ENCODE data around the gene HBB. TPM values are rescaled to one million over a fixed set of nuclear protein-coding genes. Genes with fewer than 3 reads are reported as not detected.
"Not testable (repeated sequence)": the region's sequence is repeated elsewhere in the genome, so short reads cannot be mapped to it uniquely, and the experiment has no call there.

Gene HBB
- total RNA-seq, 1 donor from 2014 or later = not detected

- peaks cover 4% of the 10 kb centered on the region for H3K27me3 Mint-ChIP-seq
- H3K9me3 Mint-ChIP-seq = no peaks in the 10 kb centered on the region
- H3K4me1 Mint-ChIP-seq (ENCODE audit: unreplicated experiment) = no peaks in the 10 kb centered on the region
- no peak for DNase-seq (ENCODE audit: extremely low spot score, unreplicated experiment)
- H3K36me3 Mint-ChIP-seq = no peaks in the 10 kb centered on the region
- H3K4me3 Mint-ChIP-seq = no peak overlapping the region
- H3K27ac Mint-ChIP-seq = no peak overlapping the region
- TF ChIP-seq, protein P1, sequence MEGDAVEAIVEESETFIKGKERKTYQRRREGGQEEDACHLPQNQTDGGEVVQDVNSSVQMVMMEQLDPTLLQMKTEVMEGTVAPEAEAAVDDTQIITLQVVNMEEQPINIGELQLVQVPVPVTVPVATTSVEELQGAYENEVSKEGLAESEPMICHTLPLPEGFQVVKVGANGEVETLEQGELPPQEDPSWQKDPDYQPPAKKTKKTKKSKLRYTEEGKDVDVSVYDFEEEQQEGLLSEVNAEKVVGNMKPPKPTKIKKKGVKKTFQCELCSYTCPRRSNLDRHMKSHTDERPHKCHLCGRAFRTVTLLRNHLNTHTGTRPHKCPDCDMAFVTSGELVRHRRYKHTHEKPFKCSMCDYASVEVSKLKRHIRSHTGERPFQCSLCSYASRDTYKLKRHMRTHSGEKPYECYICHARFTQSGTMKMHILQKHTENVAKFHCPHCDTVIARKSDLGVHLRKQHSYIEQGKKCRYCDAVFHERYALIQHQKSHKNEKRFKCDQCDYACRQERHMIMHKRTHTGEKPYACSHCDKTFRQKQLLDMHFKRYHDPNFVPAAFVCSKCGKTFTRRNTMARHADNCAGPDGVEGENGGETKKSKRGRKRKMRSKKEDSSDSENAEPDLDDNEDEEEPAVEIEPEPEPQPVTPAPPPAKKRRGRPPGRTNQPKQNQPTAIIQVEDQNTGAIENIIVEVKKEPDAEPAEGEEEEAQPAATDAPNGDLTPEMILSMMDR (conservative IDR thresholded peaks at IDR 0.05) = no peak
Observed at GRCh38 chr11:5267033-5267563, 40.2 kb upstream of the HBB start.

DNA sequence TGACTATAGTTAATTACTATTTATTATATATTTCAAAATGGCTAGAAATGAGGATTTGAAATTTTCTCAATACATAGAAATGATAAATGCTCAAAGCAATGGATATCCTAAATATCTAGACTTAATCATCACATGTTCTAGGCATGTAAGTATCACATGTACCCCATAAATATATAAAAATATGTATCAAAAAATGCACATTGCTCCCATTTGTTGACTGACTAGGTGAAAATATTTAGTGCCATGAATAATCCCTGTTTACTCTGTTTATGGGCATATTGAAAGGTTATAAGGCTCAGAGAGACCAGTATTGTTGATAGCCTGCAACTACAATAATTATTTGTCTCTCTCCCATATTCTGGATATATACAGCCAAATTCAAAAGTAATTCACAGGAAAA is 39.7 kb upstream of the HBB start:
- H3K27ac Mint-ChIP-seq = no peak overlapping the region
- DNase-seq (ENCODE audit: extremely low spot score, unreplicated experiment) = no peak
- TF ChIP-seq, protein P1 (conservative IDR thresholded peaks at IDR 0.05) = no peak
- no peaks in the 10 kb centered on the region for H3K9me3 Mint-ChIP-seq
- no peak overlapping the region for H3K4me3 Mint-ChIP-seq
- H3K36me3 Mint-ChIP-seq = no peaks in the 10 kb centered on the region
- peaks cover 4% of the 10 kb centered on the region for H3K27me3 Mint-ChIP-seq
- H3K4me1 Mint-ChIP-seq (ENCODE audit: unreplicated experiment) = no peaks in the 10 kb centered on the region

GRCh38 chr11:5265832-5266231 is 39.0 kb upstream of the HBB start:
- DNase-seq (ENCODE audit: extremely low spot score, unreplicated experiment) = no peak
- H3K9me3 Mint-ChIP-seq = no peaks in the 10 kb centered on the region

DNA sequence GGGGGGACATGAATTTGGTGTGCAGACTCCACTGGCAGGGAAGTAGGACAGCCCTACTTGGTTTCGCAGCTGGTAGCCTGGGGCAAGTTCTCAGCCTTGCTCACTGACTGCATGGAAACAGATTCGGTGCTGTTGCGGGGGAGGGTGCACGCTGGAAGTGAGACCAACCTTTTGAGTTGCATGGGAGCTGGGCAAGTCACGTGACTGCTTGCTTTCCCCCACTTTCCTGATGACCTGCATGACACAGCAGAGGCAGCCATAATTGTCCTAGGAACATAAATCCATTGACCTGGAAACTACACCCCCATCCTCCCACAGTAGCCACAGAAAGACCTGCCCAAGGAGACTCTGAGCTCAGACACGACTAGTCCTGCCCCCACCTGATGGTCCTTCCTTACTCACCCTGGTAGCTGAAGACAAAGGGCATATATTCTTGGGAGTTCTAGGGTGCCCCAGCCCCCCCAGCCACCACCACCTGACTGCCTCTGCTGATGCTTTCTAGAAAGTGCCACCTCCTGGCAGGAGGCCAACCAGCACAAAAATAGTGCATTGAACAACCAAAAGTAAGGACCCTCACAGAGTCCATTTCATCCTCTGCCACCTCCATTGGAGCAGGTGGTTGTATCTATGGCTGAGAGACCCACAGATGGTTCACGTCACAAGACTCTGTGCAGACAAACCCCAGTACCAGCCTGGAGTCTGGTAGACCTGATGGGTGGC is 31.8 kb upstream of the HBB start:
- H3K27me3 Mint-ChIP-seq = no peaks in the 10 kb centered on the region
- DNase-seq (ENCODE audit: extremely low spot score, unreplicated experiment) = no peak
- TF ChIP-seq, protein P1 (conservative IDR thresholded peaks at IDR 0.05) = no peak
- H3K4me1 Mint-ChIP-seq (ENCODE audit: unreplicated experiment) = no peaks in the 10 kb centered on the region
- H3K9me3 Mint-ChIP-seq = no peaks in the 10 kb centered on the region
- no peak overlapping the region for H3K4me3 Mint-ChIP-seq
- H3K27ac Mint-ChIP-seq = no peak overlapping the region
- H3K36me3 Mint-ChIP-seq = no peaks in the 10 kb centered on the region

More at GRCh38 chr11:5265832-5266231, 39.0 kb upstream of the HBB start:
- Mint-ChIP-seq H3K4me1 (ENCODE audit: unreplicated experiment) (no peaks in the 10 kb centered on the region), H3K27me3 (peaks cover 4% of the 10 kb centered on the region), H3K36me3 (no peaks in the 10 kb centered on the region), H3K4me3 (no peak overlapping the region), H3K27ac (no peak overlapping the region)
- TF ChIP-seq, protein P1 (conservative IDR thresholded peaks at IDR 0.05) = no peak

DNA sequence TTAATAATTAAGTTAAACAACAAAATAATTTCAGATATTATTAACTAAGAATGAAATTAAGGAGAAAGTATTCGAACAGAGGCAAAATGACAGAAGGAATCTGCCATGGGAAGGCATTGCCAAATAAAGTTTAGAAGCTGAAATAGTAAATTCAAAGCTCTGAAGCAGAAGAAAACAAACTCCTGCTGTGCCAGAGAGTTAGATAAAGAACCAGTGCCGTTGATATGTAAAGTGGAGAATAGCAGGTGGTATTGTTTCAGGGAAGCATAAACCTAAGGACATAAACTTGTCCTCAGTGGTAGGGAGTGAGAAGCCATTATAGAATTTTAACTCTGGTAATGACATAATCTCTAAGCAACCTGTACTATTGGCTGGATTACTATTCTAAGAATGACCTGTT is 30.4 kb upstream of the HBB start:
- Mint-ChIP-seq H3K27ac (no peak overlapping the region), H3K27me3 (peaks cover 3% of the 10 kb centered on the region), H3K4me1 (ENCODE audit: unreplicated experiment) (no peaks in the 10 kb centered on the region), H3K4me3 (no peak overlapping the region), H3K36me3 (no peaks in the 10 kb centered on the region), H3K9me3 (no peaks in the 10 kb centered on the region)
- TF ChIP-seq, protein P1 (conservative IDR thresholded peaks at IDR 0.05) = no peak
- no peak for DNase-seq (ENCODE audit: extremely low spot score, unreplicated experiment)

DNA sequence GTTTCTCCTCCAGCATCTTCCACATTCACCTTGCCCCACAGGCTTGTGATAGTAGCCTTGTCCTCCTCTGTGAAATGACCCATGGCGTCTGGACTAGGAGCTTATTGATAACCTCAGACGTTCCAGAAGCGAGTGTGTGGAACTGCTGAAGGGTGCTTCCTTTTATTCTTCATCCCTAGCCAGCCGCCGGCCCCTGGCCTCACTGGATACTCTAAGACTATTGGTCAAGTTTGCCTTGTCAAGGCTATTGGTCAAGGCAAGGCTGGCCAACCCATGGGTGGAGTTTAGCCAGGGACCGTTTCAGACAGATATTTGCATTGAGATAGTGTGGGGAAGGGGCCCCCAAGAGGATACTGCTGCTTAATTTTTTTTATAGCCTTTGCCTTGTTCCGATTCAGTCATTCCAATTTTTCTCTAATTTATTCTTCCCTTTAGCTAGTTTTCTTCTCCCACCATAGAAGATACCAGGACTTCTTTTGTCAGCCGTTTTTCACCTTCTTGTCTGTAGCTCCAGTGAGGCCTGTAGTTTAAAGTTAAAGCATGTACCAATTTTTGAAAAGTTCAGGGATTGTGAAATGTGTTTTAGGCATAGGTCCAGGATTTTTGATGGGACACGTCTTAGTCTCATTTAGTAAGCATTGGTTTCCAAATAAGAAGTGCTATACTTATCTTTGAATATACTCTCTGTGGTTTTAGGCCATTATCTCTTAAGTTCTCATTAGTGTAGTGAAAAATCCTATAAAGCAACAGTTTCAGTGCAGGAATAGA is 28.0 kb upstream of the HBB start, which contains the start of gene HBG2:
Gene HBG2 (minus strand): TSS at position 136 of the 768 bp plus-strand sequence. CDS start 53 bp downstream, at position 83.
- not testable (repeated sequence) for H3K27ac Mint-ChIP-seq; H3K36me3 Mint-ChIP-seq; DNase-seq (ENCODE audit: extremely low spot score, unreplicated experiment); H3K4me1 Mint-ChIP-seq (ENCODE audit: unreplicated experiment); H3K27me3 Mint-ChIP-seq; H3K9me3 Mint-ChIP-seq; H3K4me3 Mint-ChIP-seq

GRCh38 chr11:5254023-5254422 is 27.2 kb upstream of the HBB start:
- not testable (repeated sequence) for H3K27ac Mint-ChIP-seq; H3K9me3 Mint-ChIP-seq; DNase-seq (ENCODE audit: extremely low spot score, unreplicated experiment); H3K36me3 Mint-ChIP-seq; H3K4me1 Mint-ChIP-seq (ENCODE audit: unreplicated experiment); H3K4me3 Mint-ChIP-seq; H3K27me3 Mint-ChIP-seq

GRCh38 chr11:5253440-5253839 is 26.6 kb upstream of the HBB start:
- H3K4me1 Mint-ChIP-seq (ENCODE audit: unreplicated experiment); H3K27me3 Mint-ChIP-seq; H3K36me3 Mint-ChIP-seq: not testable (repeated sequence)

More at GRCh38 chr11:5253440-5253839, 26.6 kb upstream of the HBB start:
- DNase-seq (ENCODE audit: extremely low spot score, unreplicated experiment); H3K9me3 Mint-ChIP-seq; H3K27ac Mint-ChIP-seq; H3K4me3 Mint-ChIP-seq: not testable (repeated sequence)

Measured in type B pancreatic cell (in vitro differentiated cells).